ENCODE data around the gene GHRHR.

DNA sequence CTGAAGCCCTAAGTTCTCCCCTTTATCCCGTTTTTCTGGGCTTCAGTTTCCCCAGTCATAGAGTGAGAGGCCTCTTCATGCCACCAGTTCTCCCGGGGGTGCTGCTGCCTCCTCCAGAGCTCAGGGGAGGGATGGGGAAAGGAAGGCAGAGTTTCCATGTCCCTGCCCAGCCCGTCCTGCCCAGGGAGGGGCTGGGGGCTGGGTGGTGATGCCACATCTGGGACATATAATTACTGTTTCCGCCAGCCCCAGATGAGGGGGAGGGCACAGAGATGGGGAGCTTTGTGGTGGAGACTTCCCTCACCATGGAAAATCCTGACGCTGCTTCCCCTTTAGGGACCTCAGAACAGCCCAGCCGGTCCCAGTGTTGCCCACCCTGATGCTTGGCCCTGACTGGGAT lies 48.0 kb upstream of the GHRHR start:
- no peak for TF ChIP-seq POLR2AphosphoS5 (IDR thresholded peaks at IDR 0.05)
- TF ChIP-seq, protein P1, sequence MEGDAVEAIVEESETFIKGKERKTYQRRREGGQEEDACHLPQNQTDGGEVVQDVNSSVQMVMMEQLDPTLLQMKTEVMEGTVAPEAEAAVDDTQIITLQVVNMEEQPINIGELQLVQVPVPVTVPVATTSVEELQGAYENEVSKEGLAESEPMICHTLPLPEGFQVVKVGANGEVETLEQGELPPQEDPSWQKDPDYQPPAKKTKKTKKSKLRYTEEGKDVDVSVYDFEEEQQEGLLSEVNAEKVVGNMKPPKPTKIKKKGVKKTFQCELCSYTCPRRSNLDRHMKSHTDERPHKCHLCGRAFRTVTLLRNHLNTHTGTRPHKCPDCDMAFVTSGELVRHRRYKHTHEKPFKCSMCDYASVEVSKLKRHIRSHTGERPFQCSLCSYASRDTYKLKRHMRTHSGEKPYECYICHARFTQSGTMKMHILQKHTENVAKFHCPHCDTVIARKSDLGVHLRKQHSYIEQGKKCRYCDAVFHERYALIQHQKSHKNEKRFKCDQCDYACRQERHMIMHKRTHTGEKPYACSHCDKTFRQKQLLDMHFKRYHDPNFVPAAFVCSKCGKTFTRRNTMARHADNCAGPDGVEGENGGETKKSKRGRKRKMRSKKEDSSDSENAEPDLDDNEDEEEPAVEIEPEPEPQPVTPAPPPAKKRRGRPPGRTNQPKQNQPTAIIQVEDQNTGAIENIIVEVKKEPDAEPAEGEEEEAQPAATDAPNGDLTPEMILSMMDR (IDR thresholded peaks at IDR 0.05), result no peak
